CD14-positive monocyte (primary cell): ENCODE results near the gene RETREG1. TPM values are rescaled to one million over a fixed set of nuclear protein-coding genes. Genes with fewer than 3 reads are reported as not detected.

Source experiments
- DNase-seq, 3 donors: peaks; one replicate each; pipeline ENCODE4 v3.0.0-alpha.2; 2011 to 2022
- H2AFZ ChIP-seq: 2 replicates; pipeline ENCODE4 v1.6.0; 2012; ENCODE audit warnings: mild to moderate bottlenecking, low read depth, low read length, inconsistent platforms; ENCODE audit not compliant: insufficient read depth, poor library complexity, severe bottlenecking
- H3K27ac ChIP-seq, 2 donors: 1 replicate in 1 of 2; 2 replicates in 1 of 2; pipeline ENCODE4 v1.5.1; 2012 to 2013; ENCODE audit warnings: low read length in 2 of 2, control low read depth in 1 of 2, inconsistent platforms in 1 of 2, low read depth in 1 of 2, mild to moderate bottlenecking in 1 of 2
- H3K27me3 ChIP-seq, 2 donors: one replicate each; pipeline versions ENCODE4 v1.6.0 to v1.6.1; 2011 to 2013; ENCODE audit warnings: low read length in 2 of 2; ENCODE audit not compliant: control insufficient read depth in 2 of 2, insufficient read depth in 2 of 2
- H3K36me3 ChIP-seq, 2 donors: replicated peaks in 1 of 2; 1 replicate in 1 of 2; 2 replicates in 1 of 2; pipeline versions ENCODE4 v1.5.1 to v1.6.1; 2012 to 2013; ENCODE audit warnings: low read length in 2 of 2, control low read depth in 1 of 2, inconsistent platforms in 1 of 2, mild to moderate bottlenecking in 1 of 2; ENCODE audit not compliant: insufficient read depth in 2 of 2, control insufficient read depth in 1 of 2
- H3K4me1 ChIP-seq, 2 donors: 1 replicate in 1 of 2; 2 replicates in 1 of 2; pipeline versions ENCODE4 v1.5.1 to v1.6.1; 2012 to 2013; ENCODE audit warnings: low read length in 2 of 2, control low read depth in 1 of 2, inconsistent platforms in 1 of 2, mild to moderate bottlenecking in 1 of 2, moderate library complexity in 1 of 2; ENCODE audit not compliant: insufficient read depth in 2 of 2, control insufficient read depth in 1 of 2
- H3K4me2 ChIP-seq: replicated peaks from 2 replicates; pipeline ENCODE3; 2012; ENCODE audit warnings: low read length, moderate library complexity, mild to moderate bottlenecking; ENCODE audit not compliant: poor library complexity, severe bottlenecking; ENCODE audit errors: extremely low read depth
- H3K4me3 ChIP-seq, 3 experiments: fragments of 200-600 bp in 1 of 3; sonication (generic) in 1 of 3; replicated peaks in 1 of 3; 1 replicate in 2 of 3; 2 replicates in 1 of 3; pipeline ENCODE4 v1.5.1; 2011 to 2013; ENCODE audit warnings: low read length in 3 of 3, mild to moderate bottlenecking in 3 of 3, control low read depth in 2 of 3, low read depth in 2 of 3, inconsistent platforms in 1 of 3, moderate library complexity in 1 of 3
- H3K79me2 ChIP-seq: 2 replicates; pipeline ENCODE4 v1.6.0; 2012; ENCODE audit warnings: mild to moderate bottlenecking, control low read depth, inconsistent platforms, low read length, moderate library complexity; ENCODE audit not compliant: insufficient read depth
- H3K9ac ChIP-seq: 2 replicates; pipeline ENCODE4 v1.6.0; 2017; ENCODE audit warnings: low read length, mild to moderate bottlenecking; ENCODE audit not compliant: insufficient read depth, poor library complexity, severe bottlenecking
- H3K9me3 ChIP-seq, 2 donors: replicated peaks in 1 of 2; 1 replicate in 1 of 2; 2 replicates in 1 of 2; pipeline versions ENCODE4 v1.5.1 to v1.6.1; 2012 to 2013; ENCODE audit warnings: low read length in 2 of 2, control low read depth in 1 of 2; ENCODE audit not compliant: control insufficient read depth in 1 of 2, insufficient read depth in 1 of 2
- H4K20me1 ChIP-seq: 2 replicates; pipeline ENCODE4 v1.6.0; 2012; ENCODE audit warnings: mild to moderate bottlenecking, low read length, control low read depth, moderate library complexity; ENCODE audit not compliant: insufficient read depth
- H3K27ac Mint-ChIP-seq, 7 donors: one replicate each; pipeline ENCODE4 v1.8.0; 2020; ENCODE audit warnings: mild to moderate bottlenecking in 7 of 7, mixed read lengths in 7 of 7, moderate library complexity in 6 of 7, inconsistent platforms in 2 of 7
- H3K27me3 Mint-ChIP-seq, 3 donors: one replicate each; pipeline ENCODE4 v1.8.0; 2021 to 2022; ENCODE audit warnings: low read depth in 3 of 3, mild to moderate bottlenecking in 3 of 3, mixed read lengths in 3 of 3, moderate library complexity in 3 of 3, inconsistent platforms in 1 of 3
- H3K36me3 Mint-ChIP-seq, 2 donors: one replicate each; pipeline ENCODE4 v1.8.0; 2020; ENCODE audit warnings: mixed read lengths in 2 of 2, inconsistent platforms in 1 of 2, mild to moderate bottlenecking in 1 of 2
- H3K4me1 Mint-ChIP-seq: one replicate; pipeline ENCODE4 v1.8.0; 2020; ENCODE audit warnings: mild to moderate bottlenecking, mixed read lengths
- H3K4me3 Mint-ChIP-seq, 2 donors: one replicate each; pipeline ENCODE4 v1.8.0; 2020; ENCODE audit warnings: mild to moderate bottlenecking in 2 of 2, mixed read lengths in 2 of 2, moderate library complexity in 1 of 2
- H3K9me3 Mint-ChIP-seq, 7 donors: one replicate each; pipeline ENCODE4 v1.8.0; 2020 to 2022; ENCODE audit warnings: mixed read lengths in 7 of 7, mild to moderate bottlenecking in 6 of 7, moderate library complexity in 6 of 7, inconsistent platforms in 2 of 7
- CTCF ChIP-seq: fragments of 200-600 bp; IDR thresholded peaks from one replicate; pipeline ENCODE4 v1.8.0; 2022; ENCODE audit warnings: antibody characterized with exemption, mild to moderate bottlenecking
- WGBS: methylation state at CpG from one replicate; pipeline ENCODE4 v1.1.5; 2013; ENCODE audit warnings: missing lambda C conversion rate; ENCODE audit not compliant: insufficient coverage; 5-methylcytosine and 5-hydroxymethylcytosine counted together
- intact Hi-C, 2 donors: fragments of 100-400 bp; cut with micrococcal nuclease; formaldehyde crosslinking; loops; one replicate each; pipeline versions ENCODE4 v1.15.0 to v1.15.1; 2023
- polyA plus RNA-seq, 3 donors: library from polyadenylated mRNA; depleted of rRNA in 1 of 3; unstranded in 2 of 3; stranded (reverse) in 1 of 3; fragments of 300-500 nt in 2 of 3; fragments of >200 nt in 1 of 3; fragmentation: Illumina TruSeq in 2 of 3; gene quantifications; 1 replicate in 2 of 3; 2 replicates in 1 of 3; pipeline ENCODE4 v1.2.3, GENCODE V29; 2012 to 2021

RETREG1 gene
- polyA plus RNA-seq, 3 donors, result 3.5 to 6.4 (median 4.7) TPM

- TF ChIP-seq CTCF, result no peak
- Histone ChIP-seq H2AFZ (no peak overlapping the region), H3K27ac (no peak overlapping the region), H3K9ac (no peak overlapping the region), H3K4me1 (no peaks in the 10 kb centered on the region), H3K36me3 (no peaks in the 10 kb centered on the region), H4K20me1 (no peaks in the 10 kb centered on the region), H3K79me2 (no peaks in the 10 kb centered on the region), H3K4me3 (no peak overlapping the region), H3K4me2 (no peak overlapping the region), H3K27me3 (no peaks in the 10 kb centered on the region), H3K9me3 (no peaks in the 10 kb centered on the region)
- no peak for DNase-seq
- peaks cover 0 to 2% of the 10 kb centered on the region in 2 donors for H3K36me3 Mint-ChIP-seq
- peaks cover 9% of the 10 kb centered on the region for H3K4me1 Mint-ChIP-seq
- H3K27ac Mint-ChIP-seq, result no peak overlapping the region
- peaks cover 1 to 8% (median 3%) of the 10 kb centered on the region in 3 donors for H3K27me3 Mint-ChIP-seq
- H3K4me3 Mint-ChIP-seq, result no peak overlapping the region
- H3K9me3 Mint-ChIP-seq, result peaks cover 0 to 3% (median 0%) of the 10 kb centered on the region in 7 donors
- intact Hi-C loops, result no loop called here
These were observed 53.1 kb downstream of the RETREG1 start for GRCh38 chr5:16563686-16564085.

- no peaks in the 10 kb centered on the region for H4K20me1 ChIP-seq
- 94% methylated on average over 3 of the region's 3 CpGs for WGBS
- H3K27me3 ChIP-seq, result no peaks in the 10 kb centered on the region
- H3K9me3 ChIP-seq, result no peaks in the 10 kb centered on the region
- no peak overlapping the region for H3K4me2 ChIP-seq
- Mint-ChIP-seq H3K27me3 (peaks cover 0 to 7% (median 3%) of the 10 kb centered on the region in 3 donors), H3K36me3 (no peaks in the 10 kb centered on the region), H3K4me1 (peaks cover 4% of the 10 kb centered on the region), H3K27ac (no peak overlapping the region), H3K4me3 (no peak overlapping the region), H3K9me3 (peaks cover 0 to 3% (median 0%) of the 10 kb centered on the region in 7 donors)
- TF ChIP-seq CTCF, result no peak
- no peaks in the 10 kb centered on the region for H3K36me3 ChIP-seq
- no peak overlapping the region for H3K9ac ChIP-seq
- intact Hi-C loops, result no loop called here
- no peak overlapping the region for H2AFZ ChIP-seq
- no peak overlapping the region for H3K27ac ChIP-seq
- no peaks in the 10 kb centered on the region for H3K79me2 ChIP-seq
- H3K4me1 ChIP-seq, result no peaks in the 10 kb centered on the region
- DNase-seq, result no peak
- H3K4me3 ChIP-seq, result no peak overlapping the region
These were observed 55.1 kb downstream of the RETREG1 start for GRCh38 chr5:16561660-16562059.
